Hippocampal formation (tissue), 2 donors: ENCODE data around the gene PKD1.
"Not testable (repeated sequence)": the region's sequence is repeated elsewhere in the genome, so short reads cannot be mapped to it uniquely, and the experiment has no call there.

Experiments used
- DNase-seq, 2 donors: peaks; one replicate each; lab custom pipeline; 2025; lab: John Stamatoyannopoulos, UW

PKD1 gene

DNA sequence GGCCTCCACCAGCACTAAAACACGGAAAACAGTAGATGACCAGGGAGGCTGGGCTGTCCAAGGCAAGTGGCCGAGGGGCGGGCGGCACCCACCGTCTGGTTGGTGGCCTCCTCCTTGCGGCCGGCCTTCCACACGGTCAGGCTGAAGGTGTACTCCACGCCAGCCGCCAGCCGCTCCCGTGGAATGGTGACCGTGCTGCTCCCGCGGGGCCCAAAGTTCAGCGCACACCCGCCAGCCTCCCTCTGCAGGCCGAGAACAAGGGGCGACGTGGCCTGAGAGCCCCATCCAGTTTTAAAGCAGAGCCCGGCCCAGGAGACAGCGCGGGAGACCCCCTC lies 27.9 kb downstream of the PKD1 start:
- DNase-seq, result not testable (repeated sequence)

DNA sequence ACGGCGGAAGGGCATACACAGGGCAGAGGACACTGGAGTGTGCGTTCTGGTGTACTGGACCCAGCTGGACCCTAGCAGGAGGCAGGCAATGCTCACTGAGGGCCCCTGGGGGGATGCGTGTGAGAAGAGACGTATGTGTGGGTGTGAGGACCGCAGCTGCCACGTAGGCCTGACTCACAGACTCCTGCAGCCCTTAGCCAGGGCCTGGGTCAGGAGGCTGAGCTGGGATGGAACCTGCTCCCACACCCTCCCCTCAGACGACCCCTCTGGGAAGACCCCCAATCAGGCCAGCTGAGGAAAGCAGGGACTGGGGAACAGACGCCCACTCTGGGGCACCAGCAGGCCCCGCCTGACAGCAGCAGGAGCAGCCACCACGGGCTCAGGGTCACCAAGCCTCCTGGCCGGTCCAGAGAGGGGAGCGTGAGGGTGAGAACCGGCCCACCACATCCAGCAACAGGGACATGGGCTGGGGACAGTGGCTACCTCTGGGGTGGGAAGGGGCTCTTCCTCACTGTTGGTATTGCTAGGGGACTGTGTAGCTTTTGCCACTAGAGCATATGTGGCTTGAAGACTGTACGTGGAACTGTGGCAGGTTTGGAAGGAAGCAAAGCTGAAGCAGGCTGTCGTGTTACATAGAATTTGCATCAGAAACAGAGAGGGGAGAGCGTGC lies 28.4 kb downstream of the PKD1 start:
- not testable (repeated sequence) for DNase-seq

DNA sequence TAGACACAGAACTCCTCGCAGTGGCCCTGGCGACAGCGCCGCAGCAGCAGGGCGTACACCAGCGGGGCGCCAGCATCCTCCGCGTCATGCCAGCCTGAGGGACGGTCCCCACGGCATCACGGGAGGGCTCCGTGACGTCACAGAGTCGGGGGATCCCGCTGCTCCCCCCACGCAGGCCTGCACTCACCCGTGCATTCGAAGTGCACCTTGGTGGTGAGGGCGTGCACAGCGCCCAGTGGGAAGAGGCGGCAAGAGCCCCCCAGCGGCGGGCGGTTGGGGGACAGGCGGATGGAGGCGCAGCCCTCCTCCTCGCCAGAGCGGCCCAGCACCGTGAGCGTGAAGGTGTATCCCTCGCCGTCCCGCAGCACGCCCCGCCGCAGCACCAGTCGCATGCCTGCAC lies 29.5 kb downstream of the PKD1 start:
- DNase-seq, result not testable (repeated sequence)

DNA sequence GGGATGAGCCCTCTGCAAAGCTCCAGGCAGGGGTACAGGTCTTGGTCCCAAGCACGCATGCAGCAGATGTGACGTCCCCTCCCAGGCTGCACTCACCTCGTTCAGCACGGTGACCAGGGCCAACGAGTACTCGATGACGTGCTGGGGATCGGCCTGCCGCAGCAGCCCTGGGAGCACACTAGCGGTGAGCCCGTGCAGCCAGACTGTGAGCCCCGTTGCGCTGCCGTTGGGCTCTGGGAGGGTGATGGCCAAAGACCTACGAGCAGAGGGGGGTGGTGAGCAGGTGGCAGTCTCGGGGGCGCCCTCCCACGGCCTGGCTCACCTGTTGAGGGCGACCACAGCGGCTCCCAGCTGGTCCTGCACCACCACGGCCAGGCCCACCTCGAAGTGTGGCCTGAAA lies 29.9 kb downstream of the PKD1 start:
- not testable (repeated sequence) for DNase-seq

DNA sequence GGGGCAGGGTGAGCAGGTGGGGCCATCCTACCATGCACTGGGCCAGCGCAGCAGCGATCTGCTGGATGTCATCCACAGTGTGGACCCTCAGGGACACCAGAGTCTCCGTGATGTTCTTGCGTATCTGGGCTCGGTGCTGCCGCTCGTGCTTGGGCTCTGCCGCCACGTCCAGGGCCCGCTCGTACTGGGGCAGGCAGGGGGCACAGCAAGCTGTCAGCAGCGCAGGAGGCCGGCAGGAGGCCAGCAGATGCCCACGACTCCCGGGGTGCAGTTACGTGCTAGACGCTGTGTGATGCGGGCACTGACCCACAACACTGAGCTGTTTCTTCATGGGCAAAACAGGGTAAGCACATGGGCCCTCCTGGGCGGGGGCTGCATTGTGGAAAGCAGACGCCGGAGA lies 30.4 kb downstream of the PKD1 start:
- DNase-seq, result not testable (repeated sequence)

DNA sequence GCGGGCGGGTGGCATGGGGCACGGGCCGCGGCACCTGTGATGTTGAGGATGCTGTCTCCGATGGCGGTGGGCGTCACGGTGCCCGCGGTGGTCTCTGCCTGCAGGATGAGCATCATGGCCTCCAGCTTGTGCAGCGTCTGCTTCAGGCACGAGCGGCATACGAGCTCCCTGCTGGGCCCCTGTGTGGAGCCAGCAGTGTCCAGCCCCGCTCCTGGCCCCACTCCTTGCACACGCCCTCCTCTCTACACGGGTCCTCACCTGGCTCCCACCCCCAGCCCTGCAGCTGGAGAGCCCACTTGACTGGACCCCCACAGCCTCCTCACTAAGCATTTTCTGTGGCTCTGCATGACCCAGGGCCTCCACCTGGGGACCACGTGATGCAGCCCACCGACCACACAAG lies 31.2 kb downstream of the PKD1 start:
- DNase-seq, result not testable (repeated sequence)

DNA sequence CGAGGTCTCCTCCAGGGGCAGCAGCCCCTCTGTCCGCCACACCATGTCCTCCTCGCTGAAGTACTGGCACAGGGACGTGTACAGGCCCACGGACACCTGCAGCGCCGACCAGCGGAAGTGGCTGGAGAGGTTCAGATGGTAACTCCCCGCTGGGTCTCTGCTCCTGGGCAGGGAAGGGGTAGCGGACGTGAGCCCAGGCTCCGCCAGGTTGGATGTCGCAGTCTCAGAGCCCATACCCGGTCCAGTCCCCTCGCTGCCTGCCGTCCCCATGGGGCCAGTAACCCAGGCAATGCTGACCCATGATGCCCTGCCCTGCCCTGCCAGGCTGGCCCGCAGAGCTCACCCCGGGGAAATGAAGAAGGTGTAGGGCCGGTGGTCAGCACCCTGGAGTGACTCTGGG lies 33.2 kb downstream of the PKD1 start:
- no peak for DNase-seq

DNA sequence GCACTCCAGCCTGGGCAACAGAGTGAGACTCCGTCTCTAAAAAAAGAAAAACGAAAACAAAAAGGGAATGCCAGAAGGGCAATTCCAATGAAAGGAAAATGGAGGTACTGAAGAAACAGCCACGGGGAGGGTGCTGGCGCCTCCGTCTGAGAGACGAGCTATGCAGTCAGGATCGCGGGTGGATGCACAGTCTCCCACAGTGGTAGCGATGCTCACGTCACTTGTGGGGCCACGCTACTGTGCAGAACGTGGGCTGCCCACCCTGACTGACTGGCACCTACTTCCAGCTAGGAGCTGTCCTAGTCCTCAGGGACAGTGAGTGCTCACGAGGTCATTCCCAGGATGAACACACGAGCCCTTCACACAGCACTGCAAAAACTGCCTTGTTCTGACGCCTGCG lies 34.1 kb downstream of the PKD1 start:
- DNase-seq, result not testable (repeated sequence)

DNA sequence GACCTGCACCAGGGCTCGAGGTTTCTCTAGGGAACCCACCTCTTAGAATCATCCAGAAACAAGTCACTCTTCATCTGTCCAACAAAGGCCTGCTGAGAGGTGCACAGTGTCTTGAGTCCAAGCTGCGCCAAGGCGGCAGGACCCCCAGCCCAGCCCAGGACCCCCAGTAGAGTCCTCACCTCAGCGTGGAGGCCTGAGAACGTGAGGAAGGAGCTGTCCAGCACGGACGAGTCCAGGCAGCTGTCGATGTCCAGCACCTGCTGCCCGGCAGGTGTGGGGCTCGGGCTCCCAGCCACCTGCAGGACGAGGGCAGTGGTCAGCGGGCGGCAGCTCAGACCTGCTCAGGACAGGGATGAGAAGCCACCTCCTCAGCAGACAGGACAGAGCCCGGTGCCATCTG lies 38.0 kb downstream of the PKD1 start:
- not testable (repeated sequence) for DNase-seq

DNA sequence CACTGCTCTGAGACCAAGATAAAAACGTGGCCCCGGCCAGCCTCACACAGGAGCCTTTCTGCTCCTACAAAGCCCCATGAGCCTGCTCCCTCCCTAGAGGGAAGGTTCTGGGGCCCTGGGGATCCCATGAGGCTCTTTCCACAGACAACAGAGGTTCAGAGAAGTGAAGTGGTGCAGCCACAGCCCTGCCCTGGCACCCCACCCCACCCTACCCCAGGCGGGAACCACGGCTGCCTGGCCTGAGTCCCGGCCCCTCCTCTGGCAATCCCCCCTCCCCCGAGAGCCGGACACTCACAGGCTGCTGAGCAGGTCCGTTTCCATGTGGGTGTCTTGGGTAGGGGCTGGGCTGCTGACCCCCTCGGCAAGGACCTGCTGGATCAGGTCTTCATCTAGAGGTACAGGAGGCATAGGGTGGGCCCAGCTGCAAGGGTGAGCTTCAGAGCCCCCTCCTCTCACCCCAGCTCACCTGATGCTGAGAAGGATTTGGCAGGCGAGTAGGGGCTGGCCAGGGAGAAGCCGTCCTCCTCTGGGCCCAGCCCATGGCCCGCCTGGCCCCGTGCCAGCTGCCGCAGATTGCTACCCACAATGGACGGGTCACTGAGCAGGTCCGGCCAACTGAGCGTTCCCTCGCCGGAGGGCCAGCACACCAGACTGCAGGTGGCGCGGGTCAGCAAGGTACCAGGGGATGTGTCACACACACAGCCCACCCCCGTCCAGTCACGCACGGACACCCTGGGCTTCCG lies 38.7 kb downstream of the PKD1 start:
- DNase-seq, result no peak

DNA sequence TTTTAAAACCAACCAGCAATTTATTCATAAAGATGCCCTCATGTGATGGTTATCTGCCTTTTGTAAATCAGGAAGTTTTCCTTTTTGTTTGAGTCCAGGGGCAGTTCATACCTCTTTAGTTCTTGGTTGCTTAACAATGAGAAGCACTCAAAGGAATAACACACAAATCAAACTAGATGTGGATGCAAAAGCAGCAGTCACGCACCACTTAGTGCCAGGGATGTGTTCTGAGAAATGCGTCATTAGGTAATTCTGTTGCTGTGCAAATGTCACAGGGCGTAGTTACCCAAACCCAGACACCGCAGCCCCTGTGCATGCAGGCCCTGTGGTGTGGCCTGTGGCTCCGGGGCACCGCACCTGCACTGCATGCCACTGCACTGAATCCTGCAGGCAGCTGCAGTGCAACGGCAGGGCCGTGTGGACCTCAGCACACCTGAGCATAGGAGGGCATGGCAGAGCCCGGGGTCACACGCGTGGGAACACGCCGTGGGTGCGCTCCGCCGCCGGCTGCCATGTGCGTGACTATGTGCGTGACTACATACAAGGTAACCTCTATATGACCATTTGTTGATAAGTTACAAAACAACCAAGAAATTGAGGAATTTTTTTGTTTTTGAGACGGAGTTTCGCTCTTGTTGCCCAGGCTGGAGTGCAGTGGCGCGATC lies 39.6 kb downstream of the PKD1 start:
- no peak for DNase-seq

DNA sequence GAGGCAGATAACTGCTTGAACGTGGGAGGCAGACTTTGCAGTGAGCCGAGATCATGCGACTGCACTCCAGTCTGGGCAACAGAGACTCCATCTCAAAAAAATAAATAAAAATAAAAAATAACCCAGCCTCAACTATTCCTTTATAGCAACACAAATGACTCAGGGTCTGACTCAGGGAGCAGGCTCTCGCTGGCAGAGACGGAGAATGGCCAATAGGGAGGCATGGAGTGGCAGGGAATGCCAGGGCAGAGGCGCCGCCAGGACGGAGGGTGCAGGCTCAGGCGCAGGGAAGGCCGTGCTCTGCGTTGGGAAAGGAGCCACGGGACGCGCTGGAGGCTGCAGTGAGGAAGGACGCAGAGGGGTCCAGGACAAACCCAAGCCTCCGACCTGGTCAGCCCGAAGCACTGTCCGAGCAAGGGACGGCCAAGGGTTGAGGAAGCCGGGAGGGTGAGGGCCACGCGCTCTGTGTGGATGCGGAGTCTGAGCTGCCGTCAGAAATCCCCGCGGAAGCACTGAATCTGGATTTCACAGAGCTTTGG lies 40.3 kb downstream of the PKD1 start:
- no peak for DNase-seq

DNA sequence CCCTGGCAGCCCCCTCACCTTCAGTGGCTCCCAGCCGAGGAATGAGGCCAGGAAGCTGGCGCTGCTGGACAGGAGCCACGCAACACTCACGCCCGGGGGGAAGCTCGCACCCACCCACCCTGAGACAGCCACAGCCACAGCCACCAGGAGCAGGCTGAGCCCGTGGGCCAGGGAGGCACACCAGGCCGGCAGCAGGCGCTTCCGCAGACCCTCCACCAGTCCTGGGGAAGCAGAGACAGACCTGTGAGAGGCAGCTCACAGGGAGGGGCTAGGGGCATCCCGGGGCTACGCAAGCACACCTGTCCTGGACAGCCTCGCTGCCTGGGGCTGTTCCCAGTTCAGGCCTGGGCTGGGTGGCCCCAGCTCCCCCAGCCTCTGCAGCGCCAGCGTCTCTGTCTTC lies 41.9 kb downstream of the PKD1 start:
- no peak for DNase-seq

DNA sequence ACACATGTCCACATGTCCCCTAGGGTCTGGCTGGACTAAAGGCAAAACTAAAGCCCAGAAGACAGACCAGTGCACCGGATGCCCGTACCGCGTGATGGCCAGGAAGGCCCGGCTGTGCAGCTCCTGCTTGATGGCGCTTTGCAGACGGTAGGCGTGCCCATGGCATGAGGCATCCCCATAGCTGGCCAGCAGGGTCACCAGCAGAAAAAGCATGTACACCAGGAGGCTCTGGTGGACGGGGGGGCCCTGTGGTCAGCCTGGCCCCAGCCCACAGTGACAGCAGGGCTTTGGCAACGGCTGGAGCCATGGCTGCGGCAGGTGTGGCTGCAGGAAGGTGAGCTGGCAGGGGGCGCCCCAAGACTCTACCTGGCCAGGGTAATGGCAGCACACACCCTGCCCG lies 42.8 kb downstream of the PKD1 start:
- no peak for DNase-seq

DNA sequence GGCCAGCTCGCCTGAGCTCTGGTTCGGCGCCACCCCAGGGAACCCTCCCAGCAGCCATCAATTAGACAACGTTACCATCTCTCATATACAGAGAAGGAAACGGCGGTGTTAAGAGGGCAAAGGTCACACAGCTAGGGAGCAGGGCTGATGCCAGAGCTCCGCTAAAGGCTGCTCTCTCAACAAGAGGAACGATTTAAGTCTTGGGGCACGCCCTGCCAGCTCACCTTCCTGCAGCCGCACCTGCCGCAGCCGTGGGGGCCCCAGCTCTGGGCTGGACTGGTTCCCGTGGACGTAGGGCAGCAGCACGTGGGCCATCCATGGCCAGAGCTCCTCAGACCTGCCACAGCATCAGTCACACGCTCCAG lies 43.5 kb downstream of the PKD1 start:
- DNase-seq, result no peak

DNA sequence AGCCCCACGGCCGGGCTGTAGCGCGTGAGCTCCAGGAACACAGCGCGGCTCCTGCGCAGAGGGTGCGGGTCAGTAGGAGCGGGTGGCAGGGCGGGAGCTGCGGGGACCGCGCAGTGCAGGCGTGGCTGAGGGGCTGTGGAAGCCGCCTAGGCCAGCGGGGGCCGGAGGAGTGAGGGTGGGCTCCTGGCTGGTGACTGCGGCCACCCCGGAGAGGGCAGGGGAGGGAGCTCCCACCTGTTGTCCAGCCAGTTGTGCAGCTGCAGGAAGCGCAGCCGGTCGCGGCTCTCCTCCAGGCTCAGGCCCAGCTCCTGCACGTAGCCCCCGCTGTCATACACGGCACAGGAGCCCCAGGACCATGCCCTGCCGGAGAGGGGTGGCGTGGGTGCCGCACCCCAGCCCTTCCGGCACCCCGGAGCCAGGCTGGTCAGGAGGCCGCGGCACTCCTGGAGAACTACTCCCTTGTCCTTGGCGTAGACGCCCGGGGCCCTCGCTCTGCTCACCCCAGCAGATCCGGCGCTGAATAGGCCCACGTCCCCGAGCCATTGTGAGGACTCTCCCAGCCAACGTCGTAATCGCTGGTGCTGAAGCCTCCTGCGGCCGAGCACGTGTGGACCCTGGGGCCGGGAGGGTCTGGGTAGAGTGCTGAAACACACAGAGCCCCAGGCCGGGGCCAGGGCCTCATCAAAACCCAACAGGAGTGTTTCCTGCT lies 44.0 kb downstream of the PKD1 start:
- DNase-seq, result no peak

DNA sequence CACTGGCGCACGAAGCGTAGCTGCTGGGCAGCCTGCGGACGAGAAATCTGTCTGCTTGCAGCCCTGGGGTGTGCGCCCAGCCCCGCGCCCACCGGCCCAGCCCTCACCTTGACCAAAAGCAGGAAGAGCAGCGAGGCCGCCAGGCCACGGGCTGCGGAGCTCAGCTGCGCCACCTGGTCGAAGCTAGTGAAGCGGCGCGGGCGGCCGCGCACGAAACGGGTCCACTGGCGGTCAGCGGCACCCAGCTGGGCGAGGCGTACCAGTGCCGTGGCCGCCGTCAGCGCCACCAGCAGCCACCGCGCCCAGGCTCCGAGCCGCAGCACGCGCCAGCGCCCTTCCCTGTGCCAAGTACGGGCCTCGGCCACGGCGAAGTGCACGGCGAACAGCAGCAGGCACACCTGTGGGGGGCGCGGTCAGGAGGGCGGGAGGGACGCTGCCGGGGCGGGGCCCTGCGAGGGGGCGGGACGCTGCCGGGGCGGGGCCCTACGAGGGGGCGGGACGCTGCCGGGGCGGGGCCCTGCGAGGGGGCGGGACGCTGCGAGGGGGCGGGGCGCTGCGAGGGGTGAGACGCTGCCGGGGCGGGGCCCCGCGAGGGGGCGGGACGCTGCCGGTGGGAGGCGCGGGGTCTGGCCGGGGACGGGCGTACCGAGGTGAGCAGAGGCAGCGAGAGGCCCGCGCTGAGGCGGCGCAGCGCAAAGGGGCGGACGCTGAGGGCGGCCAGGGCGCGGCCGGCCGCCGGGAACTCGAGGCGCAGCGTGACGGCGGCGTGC lies 44.7 kb downstream of the PKD1 start:
- no peak for DNase-seq

DNA sequence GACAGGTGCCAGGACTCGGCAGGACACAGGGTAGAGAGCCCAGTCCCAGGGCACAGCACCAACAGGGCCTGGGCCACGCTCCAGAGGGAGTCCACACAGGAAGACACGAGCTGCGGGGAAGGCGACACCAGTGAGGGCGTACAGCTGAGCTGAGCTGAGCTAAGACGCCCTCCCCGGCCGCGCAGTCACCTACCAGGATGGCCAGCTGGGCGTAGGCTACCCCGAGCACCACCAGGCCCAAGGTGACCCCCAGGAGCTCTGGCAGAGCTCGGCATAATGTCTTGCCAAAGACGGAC lies 45.3 kb downstream of the PKD1 start:
- DNase-seq, result no peak

DNA sequence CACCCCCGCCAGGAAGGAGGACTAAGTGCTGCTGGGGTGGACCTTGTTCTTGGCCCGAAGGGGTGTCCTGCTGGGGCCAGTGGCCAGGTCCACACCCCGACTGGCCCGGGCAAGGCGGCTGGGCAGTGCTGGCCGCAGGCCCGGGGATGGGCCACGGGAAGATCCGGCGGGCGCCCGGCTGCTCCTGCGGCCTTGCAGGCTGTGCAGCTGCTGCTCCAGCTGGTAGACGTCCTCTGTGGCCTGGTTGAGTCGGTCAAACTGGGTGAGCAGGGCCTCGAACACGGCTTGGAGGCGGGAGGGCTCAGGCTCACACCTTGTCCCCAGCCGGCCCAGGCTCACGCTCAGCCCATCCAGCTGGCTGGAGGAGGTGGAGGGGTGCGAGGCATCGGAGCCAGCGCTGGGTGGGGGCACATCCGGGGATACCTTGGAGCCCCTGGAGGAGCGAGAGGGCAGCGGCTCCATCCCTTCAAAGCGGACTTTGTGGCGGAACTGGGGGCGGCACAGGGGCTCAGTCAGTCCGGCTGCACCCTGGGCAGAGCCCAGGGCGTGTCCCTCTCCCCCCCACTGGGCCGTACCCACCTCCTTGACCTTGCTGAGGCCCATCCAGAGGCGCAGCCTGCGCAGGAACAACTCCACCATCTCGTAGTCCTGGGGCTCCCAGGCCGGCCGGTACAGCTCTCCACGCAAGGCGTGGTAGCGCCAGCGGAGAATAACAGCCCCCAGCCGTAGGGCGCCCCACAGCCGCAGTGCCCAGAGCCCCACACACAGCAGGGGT lies 45.8 kb downstream of the PKD1 start:
- no peak for DNase-seq

DNA sequence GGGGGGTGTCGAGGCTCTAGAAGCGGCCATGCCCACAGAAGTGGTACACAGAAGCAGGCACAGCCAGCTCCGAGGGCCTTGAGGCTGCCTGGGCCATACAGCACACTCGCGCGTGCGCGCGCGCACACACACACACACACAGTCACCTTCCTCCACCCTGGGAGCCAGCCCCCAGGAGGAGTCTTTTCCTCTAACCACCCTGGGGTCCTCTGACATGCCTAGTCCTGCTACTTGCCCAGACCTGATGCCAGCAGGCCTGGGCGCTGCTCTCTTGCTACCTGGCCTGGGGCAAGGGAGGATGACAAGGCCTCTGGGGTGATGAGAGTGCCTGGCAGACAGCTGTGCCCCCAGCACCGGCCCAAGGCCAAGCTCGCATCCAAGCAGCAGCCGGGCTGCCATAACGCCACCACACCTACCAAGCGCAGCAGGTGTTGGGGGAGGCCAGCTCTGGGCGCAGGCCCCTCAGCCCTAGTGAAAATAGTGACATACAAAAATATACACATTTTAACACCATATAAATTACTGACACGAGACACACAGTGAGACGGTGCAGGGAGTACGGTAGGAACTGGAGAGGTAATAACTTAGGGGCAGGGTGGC lies 46.8 kb downstream of the PKD1 start:
- DNase-seq, result no peak
